IMR-90 (cell line): ENCODE data around the gene DYSF. TPM values are rescaled to one million over a fixed set of nuclear protein-coding genes. Genes with fewer than 3 reads are reported as not detected.

ENCODE experiments used
- ATAC-seq: fragments of 200-7000 bp; cut with Tn5 transposase; 2 replicates; pipeline ENCODE4 v1.9.1; 2020; ENCODE audit warnings: low read depth, mild to moderate bottlenecking, moderate library complexity
- BruUV-seq: library from RNA; stranded (reverse); fragments of 400-500 nt; replicated peaks from 2 replicates; lab custom pipeline; 2021; lab: Mats Ljungman, UMichigan
- CTCF ChIA-PET: fragments of 300-600 bp; formaldehyde crosslinking; extraction: SDS; loops from one replicate; lab custom pipeline; 2021; ENCODE audit warnings: antibody characterized with exemption; lab: Yijun Ruan, JAX
- POLR2A ChIA-PET: fragments of 300-600 bp; sonication (Branson Sonifier 250); formaldehyde crosslinking; loops from one replicate; lab custom pipeline; 2022; ENCODE audit warnings: antibody characterized with exemption; ENCODE audit not compliant: unreplicated experiment; lab: Charles Lee
- DNase-seq: peaks from one replicate; pipeline ENCODE4 v3.0.0; 2013
- H2AFZ ChIP-seq: replicated peaks from 2 replicates; pipeline ENCODE3; 2013; ENCODE audit warnings: low read length, mild to moderate bottlenecking; ENCODE audit not compliant: poor library complexity
- H2AK5ac ChIP-seq: 2 replicates; pipeline ENCODE4 v1.6.1; 2013; ENCODE audit warnings: low read depth, low read length, inconsistent platforms
- H2AK9ac ChIP-seq: replicated peaks from 2 replicates; pipeline ENCODE3; 2013; ENCODE audit warnings: mild to moderate bottlenecking, low read depth, low read length, moderate library complexity; ENCODE audit not compliant: poor library complexity
- H2BK120ac ChIP-seq: 2 replicates; pipeline ENCODE4 v1.6.1; 2013; ENCODE audit warnings: low read depth, low read length, inconsistent platforms
- H2BK15ac ChIP-seq: 3 replicates; pipeline ENCODE4 v1.6.1; 2013; ENCODE audit warnings: low read depth, low read length, inconsistent platforms
- H2BK20ac ChIP-seq: 2 replicates; pipeline ENCODE4 v1.6.1; 2013; ENCODE audit warnings: low read depth, mild to moderate bottlenecking, inconsistent platforms, low read length, moderate library complexity
- H2BK5ac ChIP-seq: 2 replicates; pipeline ENCODE4 v1.6.1; 2013; ENCODE audit warnings: mild to moderate bottlenecking, low read depth, low read length, inconsistent platforms; ENCODE audit not compliant: poor library complexity, severe bottlenecking
- H3K14ac ChIP-seq: replicated peaks from 2 replicates; pipeline ENCODE4 v1.6.1; 2013; ENCODE audit warnings: low read depth, low read length, inconsistent platforms
- H3K18ac ChIP-seq: 2 replicates; pipeline ENCODE4 v1.6.1; 2013; ENCODE audit warnings: low read depth, low read length, control low read depth
- H3K23ac ChIP-seq: 2 replicates; pipeline ENCODE4 v1.6.1; 2013; ENCODE audit warnings: low read depth, low read length, inconsistent platforms
- H3K27ac ChIP-seq: 2 replicates; pipeline ENCODE4 v1.5.1; 2013; ENCODE audit warnings: mild to moderate bottlenecking, control low read depth, low read length; ENCODE audit not compliant: insufficient read depth
- H3K27me3 ChIP-seq: 2 replicates; pipeline ENCODE4 v1.6.1; 2013; ENCODE audit warnings: low read length; ENCODE audit not compliant: control insufficient read depth, insufficient read depth
- H3K36me3 ChIP-seq: 2 replicates; pipeline ENCODE4 v1.6.1; 2013; ENCODE audit warnings: low read length, mixed read lengths; ENCODE audit not compliant: control insufficient read depth, insufficient read depth
- H3K4ac ChIP-seq: 2 replicates; pipeline ENCODE4 v1.6.1; 2013; ENCODE audit warnings: low read depth, low read length, inconsistent platforms
- H3K4me1 ChIP-seq: 2 replicates; pipeline ENCODE4 v1.6.1; 2013; ENCODE audit warnings: low read length, mixed read lengths; ENCODE audit not compliant: control insufficient read depth, insufficient read depth
- H3K4me2 ChIP-seq: 2 replicates; pipeline ENCODE4 v1.6.1; 2013; ENCODE audit warnings: low read depth, mild to moderate bottlenecking, control low read depth, low read length, moderate library complexity
- H3K4me3 ChIP-seq: 2 replicates; pipeline ENCODE4 v1.5.1; 2013; ENCODE audit warnings: low read depth, mild to moderate bottlenecking, control low read depth, low read length, moderate library complexity; ENCODE audit not compliant: insufficient read depth
- H3K56ac ChIP-seq: 2 replicates; pipeline ENCODE4 v1.6.1; 2013; ENCODE audit warnings: low read length, inconsistent platforms; ENCODE audit not compliant: insufficient read depth; ENCODE audit errors: extremely low read depth
- H3K79me1 ChIP-seq, 2 experiments: 2 replicates each; pipeline ENCODE4 v1.6.1; 2013; ENCODE audit warnings: low read length in 2 of 2, inconsistent platforms in 1 of 2, low read depth in 1 of 2
- H3K9ac ChIP-seq: 2 replicates; pipeline ENCODE4 v1.6.1; 2013; ENCODE audit warnings: low read depth, low read length, control low read depth
- H3K9me1 ChIP-seq: 2 replicates; pipeline ENCODE4 v1.6.1; 2013; ENCODE audit warnings: low read length, inconsistent platforms; ENCODE audit not compliant: insufficient read depth
- H3K9me3 ChIP-seq: 2 replicates; pipeline ENCODE4 v1.6.1; 2013; ENCODE audit warnings: low read length; ENCODE audit not compliant: control insufficient read depth, insufficient read depth
- H4K20me1 ChIP-seq: 2 replicates; pipeline ENCODE4 v1.6.1; 2013; ENCODE audit warnings: low read length, inconsistent platforms; ENCODE audit not compliant: insufficient read depth
- H4K5ac ChIP-seq: 2 replicates; pipeline ENCODE4 v1.6.1; 2013; ENCODE audit warnings: mild to moderate bottlenecking, low read depth, low read length, control low read depth
- H4K8ac ChIP-seq, 2 experiments: 2 replicates each; pipeline ENCODE4 v1.6.1; 2013; ENCODE audit warnings: low read depth in 2 of 2, low read length in 2 of 2, control low read depth in 1 of 2, inconsistent platforms in 1 of 2
- H4K91ac ChIP-seq: 2 replicates; pipeline ENCODE4 v1.6.1; 2013; ENCODE audit warnings: low read depth, low read length, inconsistent platforms; ENCODE audit not compliant: insufficient read depth
- BHLHE40 ChIP-seq: fragments of 150-350 bp; IDR thresholded peaks from 2 replicates; pipeline ENCODE4 v1.6.1; 2016; ENCODE audit warnings: mild to moderate bottlenecking, low read depth, low read length
- CTCF ChIP-seq: conservative IDR thresholded peaks from 2 replicates; pipeline ENCODE4 v1.5.1; 2012; ENCODE audit warnings: mild to moderate bottlenecking, low read depth, low read length, improper control_type of control experiment
- RCOR1 ChIP-seq: IDR thresholded peaks from 2 replicates; pipeline ENCODE4 v1.6.1; 2012; ENCODE audit warnings: mild to moderate bottlenecking, low read length, improper control_type of control experiment; ENCODE audit not compliant: insufficient replicate concordance
- SMC3 ChIP-seq: fragments of 150-350 bp; IDR thresholded peaks from 2 replicates; pipeline ENCODE4 v1.6.1; 2016; ENCODE audit warnings: low read depth, mild to moderate bottlenecking, antibody characterized with exemption, low read length, moderate library complexity
- WGBS, 2 experiments: methylation state at CpG; one replicate each; pipeline versions ENCODE4 v1.1.5 to v1.1.7; 2013; ENCODE audit warnings: missing lambda C conversion rate in 2 of 2; ENCODE audit not compliant: insufficient read length in 1 of 2; ENCODE audit errors: extremely low coverage in 2 of 2; 5-methylcytosine and 5-hydroxymethylcytosine counted together
- dilution Hi-C: fragments of 300-500 bp; cut with HindIII; formaldehyde crosslinking; loops from one replicate; pipeline ENCODE4 v1.14.3; 2018; ENCODE audit warnings: low sequenced_read_pairs; ENCODE audit not compliant: unreplicated experiment
- in situ Hi-C: fragments of 300-500 bp; cut with MboI; formaldehyde crosslinking; loops from 3 replicates; pipeline ENCODE4 v1.14.3; 2019; ENCODE audit warnings: low sequenced_read_pairs, inconsistent platforms, mixed read lengths
- intact Hi-C: fragments of 100-400 bp; cut with micrococcal nuclease; formaldehyde crosslinking; loops from 2 replicates; pipeline ENCODE4 v1.10.0; 2022
- polyA plus RNA-seq, 3 experiments: library from polyadenylated mRNA; depleted of rRNA; stranded (reverse); fragments of >200 nt; gene quantifications; 2 replicates each; pipeline ENCODE4 v1.2.3, GENCODE V29; 2012; ENCODE audit warnings: low replicate concordance in 1 of 3
- total RNA-seq: library from RNA; depleted of rRNA; stranded (reverse); fragments of >200 nt; gene quantifications from 2 replicates; pipeline ENCODE4 v1.2.3, GENCODE V29; 2012

Gene DYSF
- total and polyA plus RNA-seq, 2 of the 4 experiments (the other 2 are of a cell fraction): 0.09 to 0.18 TPM

GRCh38 chr2:71722286-71722685 lies 268.9 kb downstream of the DYSF start:
- Histone ChIP-seq H3K4ac (no peak overlapping the region), H3K9me1 (peaks cover 10% of the 10 kb centered on the region; the same call in 1 of the 2 replicates), H2BK20ac (no peak overlapping the region), H2AFZ (no peak overlapping the region), H3K79me1 (no peaks in the 10 kb centered on the region), H3K56ac (no peak overlapping the region), H3K27me3 (peaks cover 8% of the 10 kb centered on the region), H3K4me2 (no peak overlapping the region), H3K14ac (no peak overlapping the region), H3K9me3 (no peaks in the 10 kb centered on the region), H3K9ac (no peak overlapping the region), H3K18ac (no peak overlapping the region), H3K27ac (no peak overlapping the region), H4K5ac (no peak overlapping the region), H4K20me1 (no peaks in the 10 kb centered on the region), H2BK15ac (no peak overlapping the region), H2BK5ac (no peak overlapping the region), H3K23ac (no peak overlapping the region), H3K36me3 (no peaks in the 10 kb centered on the region), H2AK9ac (no peak overlapping the region), H4K91ac (no peak overlapping the region), H4K8ac (no peak overlapping the region), H3K4me3 (no peak overlapping the region), H3K4me1 (peaks cover 5% of the 10 kb centered on the region; the same call in 1 of the 2 replicates), H2BK120ac (no peak overlapping the region), H2AK5ac (no peak overlapping the region)
- BruUV-seq: no TSS peak
- ChIA-PET POLR2A (no interaction called here), CTCF (no interaction called here)
- dilution Hi-C loops (no loop called here), in situ Hi-C loops (no loop called here), intact Hi-C loops (no loop called here)
- TF ChIP-seq CTCF (no peak), RCOR1 (no peak), SMC3 (no peak), BHLHE40 (no peak)
- no peak for DNase-seq
- no peak for ATAC-seq
- WGBS, 2 experiments: 80% methylated on average over 1 of the region's 1 CpG; no CpG with 5 or more reads in 1 of the 2 experiments
